COR-L47 (cell line): Measurements from ENCODE around the gene SIAH3.
"Not testable (repeated sequence)": the region's sequence is repeated elsewhere in the genome, so short reads cannot be mapped to it uniquely, and the experiment has no call there.

Source experiments
- DNase-seq: peaks from one replicate; lab custom pipeline; 2025; lab: John Stamatoyannopoulos, UW

Gene SIAH3

GRCh38 chr13:45851171-45851921, at the start of gene SIAH3:
TSS of gene SIAH3 (minus strand) at chr13:45851753. CDS start at chr13:45851629, 124 bp downstream.
- no peak for DNase-seq

GRCh38 chr13:45899406-45899805, 47.9 kb upstream of the SIAH3 start:
- no peak for DNase-seq

- no peak for DNase-seq
Observed at GRCh38 chr13:45897562-45897961, 46.0 kb upstream of the SIAH3 start.

GRCh38 chr13:45896285-45896684, 44.7 kb upstream of the SIAH3 start:
- DNase-seq, result no peak

- no peak for DNase-seq
Observed at GRCh38 chr13:45895881-45896280, 44.3 kb upstream of the SIAH3 start.

- no peak for DNase-seq
Observed at GRCh38 chr13:45892513-45892912, 41.0 kb upstream of the SIAH3 start.

- no peak for DNase-seq
Observed at GRCh38 chr13:45889590-45890243, 38.2 kb upstream of the SIAH3 start.

GRCh38 chr13:45886466-45886865, 34.9 kb upstream of the SIAH3 start:
- DNase-seq, result no peak

GRCh38 chr13:45885194-45885593, 33.6 kb upstream of the SIAH3 start:
- no peak for DNase-seq

- DNase-seq, result no peak
Observed at GRCh38 chr13:45882626-45883025, 31.1 kb upstream of the SIAH3 start.

GRCh38 chr13:45881353-45881752, 29.8 kb upstream of the SIAH3 start:
- no peak for DNase-seq

GRCh38 chr13:45880242-45880641, 28.7 kb upstream of the SIAH3 start:
- DNase-seq, result no peak

- peak; percentile 19 for DNase-seq
Observed at GRCh38 chr13:45879666-45880065, 28.1 kb upstream of the SIAH3 start.

- DNase-seq, result no peak
Observed at GRCh38 chr13:45878966-45879365, 27.4 kb upstream of the SIAH3 start.

GRCh38 chr13:45876781-45877180, 25.2 kb upstream of the SIAH3 start:
- DNase-seq, result no peak

GRCh38 chr13:45875951-45876350, 24.4 kb upstream of the SIAH3 start:
- no peak for DNase-seq

- DNase-seq, result no peak
Observed at GRCh38 chr13:45873491-45874325, 22.2 kb upstream of the SIAH3 start.

GRCh38 chr13:45872566-45872965, 21.0 kb upstream of the SIAH3 start:
- no peak for DNase-seq

GRCh38 chr13:45871201-45871600, 19.6 kb upstream of the SIAH3 start:
- not testable (repeated sequence) for DNase-seq

GRCh38 chr13:45870232-45870631, 18.7 kb upstream of the SIAH3 start:
- no peak for DNase-seq

- DNase-seq, result no peak
Observed at GRCh38 chr13:45865414-45865813, 13.9 kb upstream of the SIAH3 start.

GRCh38 chr13:45863709-45864590, 12.4 kb upstream of the SIAH3 start:
- peak; percentile 28 for DNase-seq
